ENCODE data around the gene MICAL2.

MICAL2 gene

DNA sequence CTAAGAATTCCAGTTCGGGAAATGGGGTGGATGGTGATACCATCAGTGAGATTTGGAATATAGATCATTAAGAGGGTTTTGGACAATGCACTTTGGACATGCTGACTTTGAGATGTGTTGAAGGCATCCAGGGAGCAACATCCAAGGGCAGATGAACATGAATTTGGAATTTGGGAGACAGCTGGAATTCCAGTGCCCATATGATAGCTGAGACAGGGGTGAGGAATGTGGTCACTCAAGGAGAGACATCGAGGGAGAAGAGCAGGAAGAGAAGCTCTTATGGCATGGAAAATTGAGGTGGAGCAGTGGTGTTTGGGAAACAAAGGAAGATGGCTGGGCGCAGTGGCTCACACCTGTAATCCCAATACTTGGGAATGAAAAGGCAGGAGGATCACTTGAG is 11.8 kb upstream of the MICAL2 start:
- DNase-seq: no peak

DNA sequence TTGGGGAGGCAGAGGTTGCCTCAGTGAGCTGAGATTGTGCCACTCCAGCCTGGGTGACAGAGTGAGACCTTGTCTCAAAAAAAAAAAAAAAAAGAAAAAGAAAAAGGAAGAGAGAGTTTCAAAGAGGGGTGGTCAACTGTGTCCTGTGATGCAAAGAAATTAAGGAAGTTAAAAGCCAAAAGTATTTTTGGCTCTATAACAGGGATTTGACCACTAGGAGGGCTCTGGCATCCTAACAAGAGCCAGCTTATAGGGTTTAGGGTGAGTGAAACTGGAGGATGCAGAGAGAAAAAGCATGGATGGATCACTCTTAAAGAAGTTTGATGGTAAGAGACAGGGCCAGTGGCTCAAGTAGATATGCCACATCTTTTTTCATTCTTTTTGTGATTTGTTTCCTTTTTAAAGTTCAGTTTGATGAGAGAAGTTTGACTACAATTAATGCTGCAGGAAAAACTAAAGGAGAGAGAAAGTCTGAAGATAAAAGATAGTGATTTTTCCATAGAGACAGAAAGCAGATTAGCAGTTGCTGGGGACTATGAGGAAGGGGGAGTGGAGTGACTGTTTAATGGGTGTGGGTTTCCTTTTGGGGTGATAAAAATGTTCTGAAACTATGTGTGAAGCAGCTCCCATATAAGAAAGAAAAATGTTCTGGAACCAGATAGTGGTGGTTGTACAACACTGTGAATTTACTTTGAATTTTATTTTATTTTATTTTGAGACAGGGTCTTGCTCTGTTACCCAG is 11.1 kb upstream of the MICAL2 start:
- DNase-seq: no peak

DNA sequence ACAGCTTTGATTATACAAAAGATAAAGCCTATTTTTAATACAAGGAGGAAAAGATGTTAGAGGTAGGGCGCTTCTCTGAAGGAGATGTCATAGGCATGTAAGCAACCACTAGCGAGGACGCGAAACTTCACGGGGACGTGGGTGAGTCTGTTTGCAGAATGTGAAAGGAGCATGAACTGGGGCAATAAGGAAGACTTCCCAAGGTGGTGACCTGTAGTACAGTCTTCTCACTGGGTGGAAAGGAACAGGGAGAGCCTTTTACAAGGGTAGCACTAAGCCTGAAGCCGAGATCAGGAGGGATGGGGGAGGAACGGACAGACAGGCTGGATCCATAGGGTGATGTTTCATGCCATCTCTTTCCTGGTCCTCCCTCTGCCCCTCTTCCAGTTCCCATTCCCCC is 10.0 kb upstream of the MICAL2 start:
- no peak for DNase-seq

DNA sequence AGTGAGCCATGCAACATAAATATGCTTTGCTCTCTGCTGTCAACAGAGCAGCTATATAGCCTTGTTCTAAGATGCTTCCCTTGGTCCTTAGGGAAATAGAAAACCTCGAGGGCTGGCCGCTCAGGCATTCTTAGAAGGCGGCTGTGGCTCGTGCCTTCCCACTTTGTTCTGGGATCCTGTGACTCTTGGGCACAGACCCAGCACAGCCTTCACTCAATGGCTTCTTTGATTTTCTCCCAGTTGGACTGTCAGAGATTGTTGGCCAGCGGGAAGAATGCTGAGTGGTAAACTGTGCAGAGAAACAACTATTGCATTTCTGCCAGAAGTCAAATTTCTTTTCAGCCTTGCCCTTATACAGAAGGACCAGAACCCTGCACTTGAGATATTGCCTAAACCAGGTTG is 9.5 kb upstream of the MICAL2 start:
- no peak for DNase-seq

DNA sequence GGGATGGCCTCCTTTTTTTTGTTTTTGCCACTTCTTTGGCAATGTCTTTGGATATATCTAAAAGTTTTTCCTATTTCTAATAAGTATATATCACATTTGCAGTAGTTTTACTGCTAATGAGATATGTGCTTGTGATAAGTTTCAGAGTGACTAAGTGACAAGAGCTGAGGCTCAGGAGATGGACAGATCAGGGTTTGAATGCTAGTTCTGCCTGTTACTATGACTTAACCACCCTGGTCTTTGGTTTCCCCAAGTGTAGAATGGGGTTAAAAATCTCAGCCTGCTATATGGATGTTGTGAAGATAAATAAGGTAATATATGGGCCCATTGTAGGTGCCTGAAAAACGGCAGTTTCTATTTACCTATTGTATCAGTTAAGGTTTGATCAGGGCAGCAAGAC is 9.1 kb upstream of the MICAL2 start:
- no peak for DNase-seq

DNA sequence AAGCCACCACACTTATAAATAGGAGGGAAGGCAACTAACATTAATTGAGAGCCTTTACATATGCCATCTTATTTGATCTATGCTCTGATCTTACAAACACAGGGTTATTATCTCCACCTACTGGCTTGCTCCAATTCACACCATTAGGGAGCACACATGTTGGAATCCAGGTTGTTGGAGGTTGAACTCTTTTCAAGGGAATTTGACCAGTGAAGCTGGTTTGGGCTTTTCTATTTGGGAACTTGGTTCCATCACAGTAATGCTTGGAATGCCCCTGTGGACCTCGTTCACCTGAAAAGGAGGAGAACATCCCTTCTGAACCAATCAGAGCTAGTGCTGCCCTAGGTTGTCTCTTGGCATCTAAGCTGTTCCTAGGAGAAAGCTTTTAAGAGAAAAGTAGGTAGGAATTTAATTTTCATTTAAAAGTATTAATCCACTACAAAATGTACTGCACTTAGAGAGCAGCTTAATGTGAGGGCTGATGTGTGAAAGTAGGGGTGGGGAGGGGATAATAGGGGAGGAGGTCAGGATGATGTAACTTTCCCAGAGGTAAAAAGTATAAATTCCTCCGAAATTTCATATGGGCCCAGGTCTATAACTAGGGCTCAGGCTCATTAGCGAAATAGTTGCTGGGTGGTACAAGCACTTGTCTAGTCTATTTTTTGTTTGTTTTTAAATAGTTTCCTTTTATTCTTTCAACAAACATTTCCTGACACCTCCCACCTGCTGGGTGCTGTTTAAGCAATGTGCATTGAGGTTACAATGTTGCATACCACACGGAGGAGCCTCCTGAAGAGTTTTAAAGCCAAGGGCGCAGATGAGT is 7.6 kb upstream of the MICAL2 start:
- DNase-seq: no peak

DNA sequence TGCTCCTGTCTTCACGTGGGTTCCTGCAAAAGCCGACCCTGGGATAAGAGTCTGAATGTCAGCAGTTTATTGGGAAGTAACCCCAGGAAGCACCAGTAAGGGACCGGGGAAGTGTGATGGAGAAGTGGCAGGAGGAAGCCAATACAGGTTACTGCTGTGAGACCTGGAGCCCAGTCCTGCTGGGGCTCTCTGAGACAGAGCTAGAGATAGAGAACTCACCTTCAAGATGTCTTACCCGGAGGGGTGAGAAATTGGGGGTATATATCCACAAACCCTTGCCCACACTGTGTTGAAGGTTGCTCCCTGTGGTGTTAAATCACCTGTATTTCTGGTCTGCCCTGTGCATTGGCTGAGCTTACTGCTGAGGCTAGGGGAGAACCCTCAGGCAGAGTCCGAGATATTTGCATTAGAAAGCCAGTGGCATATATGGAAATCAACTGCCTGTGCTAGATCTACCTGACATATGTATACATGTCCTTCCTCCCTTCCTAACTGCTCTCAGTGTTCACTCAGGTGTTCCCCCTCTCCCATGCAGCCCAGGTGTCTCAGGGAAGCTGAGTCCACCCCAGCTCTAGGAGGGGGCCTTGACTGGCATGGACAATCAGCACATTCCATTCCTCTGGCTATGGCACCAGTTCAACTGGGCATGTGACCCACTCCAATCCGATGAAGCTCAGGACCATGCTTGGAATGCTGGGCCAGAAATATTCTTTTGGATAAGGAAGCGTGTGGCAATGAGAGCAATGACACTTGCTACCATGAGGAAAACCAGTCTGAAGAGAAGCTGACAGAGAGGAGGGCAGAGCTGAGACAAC is 6.8 kb upstream of the MICAL2 start:
- no peak for DNase-seq

DNA sequence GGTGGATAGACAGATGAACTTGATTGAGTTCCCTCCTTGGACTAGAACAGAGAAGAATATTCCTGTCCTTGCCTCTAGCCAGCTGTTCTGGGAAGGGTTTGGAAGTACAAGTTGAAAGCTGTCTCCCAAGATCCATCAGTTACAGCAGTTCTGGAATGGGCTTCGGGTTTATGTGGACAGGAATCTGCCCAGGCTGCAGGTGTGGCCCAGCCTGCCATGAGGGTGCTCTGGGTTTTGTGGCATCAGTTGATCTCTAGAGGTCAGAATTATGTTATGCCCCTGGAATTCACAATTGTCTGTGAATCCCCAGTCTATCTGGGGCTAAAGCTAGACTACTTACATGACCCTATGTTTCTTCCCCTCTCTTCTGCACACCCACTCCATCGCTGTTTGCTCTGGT is 4.9 kb upstream of the MICAL2 start:
- no peak for DNase-seq

DNA sequence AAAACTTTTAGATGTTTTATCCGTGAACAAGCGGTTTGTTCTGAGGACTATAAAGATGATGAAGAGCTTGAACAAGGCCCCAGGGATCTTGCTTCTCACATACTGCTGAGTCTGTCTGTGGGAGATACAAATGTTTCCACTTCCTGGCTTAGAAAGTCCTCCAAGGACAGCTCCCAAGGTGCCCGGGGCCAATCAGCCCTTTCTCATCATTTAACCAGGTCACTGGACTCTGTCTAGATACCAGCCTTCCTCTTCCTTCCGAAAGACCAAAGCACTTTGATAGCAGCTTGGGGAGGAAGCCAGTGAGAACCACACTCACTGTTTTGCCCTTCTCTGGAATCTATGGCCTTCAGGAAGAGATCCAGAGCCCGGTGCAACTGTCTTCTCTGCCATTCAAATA is 4.3 kb upstream of the MICAL2 start:
- DNase-seq: no peak

DNA sequence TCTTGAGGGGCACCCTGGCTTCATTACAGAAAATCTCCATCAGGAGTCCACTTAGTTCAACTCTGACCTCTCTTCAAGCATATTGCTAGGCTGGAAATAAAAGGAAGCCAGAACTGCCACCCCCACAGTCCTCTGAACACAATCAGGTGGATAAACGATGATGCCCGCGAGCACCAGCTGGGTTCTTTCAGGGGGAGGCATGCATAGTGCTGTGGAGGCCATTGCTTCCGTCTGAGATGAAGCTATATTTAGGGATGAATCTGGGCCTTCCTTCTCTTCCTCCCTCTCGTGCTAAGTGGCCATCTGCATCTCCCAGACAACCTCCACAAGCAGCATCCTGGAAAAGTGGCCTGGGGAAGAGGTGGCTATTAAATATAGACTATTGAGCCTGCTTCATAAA is 3.9 kb upstream of the MICAL2 start:
- no peak for DNase-seq

DNA sequence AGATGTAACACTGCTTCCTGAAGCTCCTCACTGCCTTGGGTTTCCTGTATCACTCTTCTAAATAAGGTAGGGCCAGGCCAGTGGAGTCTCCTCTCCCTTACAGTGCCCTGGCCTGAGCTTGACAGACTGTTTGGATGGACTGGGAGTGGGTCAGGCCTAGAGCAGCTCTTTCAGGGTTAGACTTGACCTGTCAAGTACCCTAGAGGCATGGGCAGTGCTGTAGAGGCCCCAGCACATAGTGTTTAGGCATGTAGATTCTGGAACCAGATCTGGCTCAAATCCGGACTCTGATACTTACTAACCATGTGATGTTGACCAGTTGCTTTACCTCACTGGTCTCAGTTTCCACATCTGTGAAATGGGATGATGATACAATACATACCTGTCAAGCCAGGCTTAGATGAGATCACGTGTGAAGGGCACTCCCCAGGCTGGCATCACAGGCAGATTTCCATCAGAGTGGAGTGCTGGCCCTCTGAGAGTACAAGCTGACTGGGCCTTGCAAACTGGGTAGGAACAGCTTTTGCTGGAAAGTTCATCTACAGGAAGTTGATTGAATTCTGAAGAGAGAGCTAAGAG is 1.4 kb upstream of the MICAL2 start:
- no peak for DNase-seq

DNA sequence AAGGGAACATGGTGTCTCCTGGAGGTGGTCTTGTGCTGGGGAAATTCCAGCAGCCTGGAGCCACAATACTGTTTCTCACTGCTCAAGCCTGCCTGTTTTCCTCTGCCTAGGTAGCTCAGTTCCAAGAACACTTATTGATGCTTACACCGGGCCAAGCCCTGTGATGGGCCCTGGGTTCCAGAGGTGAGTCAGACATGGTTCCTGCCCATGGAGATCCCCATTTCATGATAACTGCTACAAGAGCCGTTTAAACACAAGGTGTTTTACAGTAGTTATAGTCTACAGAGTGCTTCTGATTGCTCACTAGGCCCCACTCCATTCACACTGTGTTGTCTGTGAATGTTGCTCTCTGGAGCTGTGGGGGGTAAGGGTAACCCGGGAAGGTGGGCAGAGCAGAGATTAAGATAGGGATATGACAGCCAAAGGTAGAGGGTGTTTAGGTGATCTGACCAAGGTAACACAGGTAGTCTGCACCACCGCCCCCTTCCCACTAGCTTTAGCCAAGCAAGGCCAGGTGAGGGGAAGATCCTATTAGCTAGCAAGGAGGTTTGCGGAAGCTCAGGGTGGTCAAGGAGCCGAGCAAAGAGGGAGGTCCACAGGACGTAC is 696 bp upstream of the MICAL2 start:
- no peak for DNase-seq

DNA sequence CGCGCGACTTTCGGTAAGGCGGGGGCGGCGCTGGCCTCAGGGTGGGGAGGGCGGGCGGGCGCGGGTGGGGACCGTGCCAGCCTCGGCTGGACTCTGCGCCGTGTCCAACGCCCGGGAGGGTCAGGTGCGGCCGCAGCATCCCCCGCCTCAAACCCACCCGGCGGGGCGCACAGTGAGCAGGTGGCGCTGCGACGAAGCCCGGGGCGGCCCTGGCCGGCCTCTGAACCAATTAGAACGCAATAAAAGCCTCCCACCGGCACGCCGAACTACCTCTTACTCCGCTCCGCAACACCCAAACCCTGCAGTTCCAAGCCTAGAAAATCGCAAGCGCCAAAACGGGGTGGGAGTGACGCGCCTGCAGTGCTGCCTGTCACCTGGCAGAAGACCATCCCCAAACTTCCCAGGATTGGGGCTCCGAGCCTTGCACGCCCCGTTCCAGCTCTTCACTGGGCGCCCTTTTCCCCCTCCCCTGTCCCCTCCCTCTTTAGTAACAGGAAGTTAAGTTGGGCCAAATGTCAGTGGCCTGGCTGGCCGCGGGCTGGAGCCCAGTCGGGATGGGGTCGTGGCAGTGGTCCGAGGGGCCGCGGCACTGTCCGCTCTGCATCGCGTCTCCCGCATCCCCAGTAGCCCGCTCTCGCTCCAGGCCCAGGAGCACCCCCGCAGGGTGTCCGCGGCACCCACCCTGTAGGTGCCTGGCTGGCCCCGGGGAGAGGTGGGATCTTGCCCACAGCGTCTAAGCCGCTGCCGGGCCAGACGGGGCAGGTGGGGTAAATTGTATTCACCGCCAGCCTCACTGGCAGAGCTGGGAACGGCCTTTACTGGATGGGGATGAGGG is 541 bp downstream of the MICAL2 start:
- peak; percentile 27 for DNase-seq

DNA sequence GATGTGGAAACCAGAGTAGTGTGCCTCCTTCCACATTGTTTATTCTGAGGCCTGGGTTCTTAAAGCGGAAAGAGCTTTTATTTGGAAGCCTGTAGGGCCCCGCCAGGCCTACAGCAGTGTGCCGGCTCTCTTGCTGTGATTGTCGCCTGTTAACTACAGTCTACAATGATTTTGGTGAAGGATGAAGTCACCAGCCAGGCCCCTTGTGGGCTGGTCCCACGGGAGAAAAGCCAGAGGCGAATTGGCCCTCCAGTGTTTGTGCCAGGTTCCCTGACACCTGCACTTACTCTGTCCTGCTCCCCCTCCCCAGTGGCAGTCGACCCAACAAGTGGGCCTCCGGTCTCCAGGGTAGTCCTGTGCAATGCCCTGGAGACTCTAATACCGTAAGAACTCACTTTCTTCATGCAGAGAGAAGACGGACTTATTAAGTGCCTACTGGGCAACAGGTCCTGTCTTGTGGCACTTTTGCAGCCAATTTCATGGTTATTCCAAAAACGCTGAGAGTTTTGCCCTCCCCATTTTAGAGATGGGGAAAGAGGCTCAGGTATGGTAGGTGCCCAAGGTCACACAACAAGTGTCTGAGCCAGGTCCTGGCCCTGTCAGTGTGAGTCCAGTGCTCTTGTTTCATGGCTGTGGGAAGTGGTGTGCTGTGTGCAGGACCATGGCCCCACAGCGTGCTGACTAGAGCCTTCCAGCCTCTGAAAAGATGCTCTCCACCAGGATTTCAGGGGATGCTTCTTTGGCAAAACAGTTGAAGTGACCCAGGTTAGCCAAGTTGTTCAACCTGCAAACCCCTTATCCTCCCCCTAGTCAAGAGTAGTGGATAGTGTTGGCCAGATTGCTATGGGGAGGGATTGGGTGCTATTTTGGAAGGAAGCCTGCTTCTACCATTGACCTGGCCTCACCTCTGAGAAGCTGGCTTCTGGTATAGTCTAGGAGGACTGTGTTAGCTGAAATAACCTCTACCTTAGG is 1.4 kb downstream of the MICAL2 start:
- no peak for DNase-seq

DNA sequence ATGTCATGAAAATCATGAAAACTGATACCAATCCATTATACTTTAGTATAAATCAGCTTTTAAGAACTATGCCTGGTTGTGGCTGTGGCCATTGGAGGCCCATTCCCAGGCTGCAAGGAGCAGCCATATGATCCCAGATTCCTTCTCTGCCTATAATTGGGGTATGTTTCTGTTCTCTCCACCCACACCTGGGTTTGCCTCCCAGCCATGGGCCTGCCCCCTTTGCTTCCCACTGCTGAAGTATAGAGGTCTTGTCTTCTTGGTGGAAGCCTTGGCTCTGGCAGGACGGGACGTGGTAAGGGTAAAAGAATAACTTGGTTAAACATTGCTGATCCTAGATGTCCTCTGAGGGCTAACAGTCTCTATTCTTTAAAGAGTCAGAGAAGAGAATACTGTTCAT is 2.4 kb downstream of the MICAL2 start:
- no peak for DNase-seq

DNA sequence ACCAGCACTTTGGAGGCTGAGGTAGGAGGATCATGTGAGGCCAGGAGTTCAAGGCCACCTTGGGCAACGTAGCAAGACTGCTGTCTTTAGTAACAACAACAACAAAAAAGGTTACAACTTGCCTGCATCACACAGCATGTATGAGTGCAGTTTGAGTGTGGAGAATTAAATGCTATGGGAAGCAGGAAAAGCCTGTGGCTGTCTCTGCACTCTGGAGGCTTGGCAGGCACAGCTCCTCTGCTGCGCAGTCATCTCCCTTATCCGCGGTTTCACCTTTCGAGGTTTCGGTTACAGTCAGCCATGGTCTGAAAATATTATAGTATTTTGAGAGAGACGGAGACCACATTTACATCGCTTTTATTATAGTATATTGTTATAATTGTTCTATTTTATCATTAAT is 2.9 kb downstream of the MICAL2 start:
- DNase-seq: no peak

DNA sequence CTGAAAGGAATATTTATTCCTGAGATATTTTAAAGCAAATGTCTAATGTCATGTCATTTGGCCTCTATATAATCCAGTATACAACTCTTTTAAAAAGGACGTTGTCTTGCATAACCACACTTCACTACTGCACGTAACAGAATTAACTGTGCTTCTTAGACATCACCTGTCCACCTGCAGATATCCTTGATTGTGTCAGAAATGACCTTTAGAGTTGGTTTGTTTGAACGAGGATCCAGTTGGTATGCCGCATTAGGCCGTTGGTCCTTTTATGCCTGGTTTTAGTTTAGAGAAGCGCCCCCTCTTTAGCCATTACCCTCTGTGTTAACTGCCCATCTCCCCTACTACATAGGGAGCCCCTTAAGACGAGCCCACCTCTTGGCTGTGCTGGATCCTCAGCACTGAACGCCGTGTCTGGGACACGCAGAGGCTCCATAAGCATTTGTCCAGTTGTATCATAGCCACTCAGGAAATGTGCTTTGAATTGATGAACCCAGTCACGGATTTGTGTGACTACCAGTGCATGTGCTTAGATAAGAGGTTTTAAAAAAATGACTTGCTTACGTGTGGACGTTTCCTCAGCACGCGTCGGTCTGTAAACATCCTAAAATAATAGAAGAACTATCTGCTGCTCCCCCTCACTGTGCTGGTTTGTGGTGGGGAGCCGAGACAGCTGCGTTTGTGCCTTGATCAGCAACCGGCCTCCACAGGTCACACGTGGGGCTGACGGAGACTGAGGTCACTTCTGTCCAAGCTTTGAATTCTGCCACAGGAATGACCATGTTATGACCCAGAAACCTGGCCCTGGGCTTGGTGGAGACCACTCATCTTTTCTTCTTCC is 4.0 kb downstream of the MICAL2 start:
- DNase-seq: no peak

DNA sequence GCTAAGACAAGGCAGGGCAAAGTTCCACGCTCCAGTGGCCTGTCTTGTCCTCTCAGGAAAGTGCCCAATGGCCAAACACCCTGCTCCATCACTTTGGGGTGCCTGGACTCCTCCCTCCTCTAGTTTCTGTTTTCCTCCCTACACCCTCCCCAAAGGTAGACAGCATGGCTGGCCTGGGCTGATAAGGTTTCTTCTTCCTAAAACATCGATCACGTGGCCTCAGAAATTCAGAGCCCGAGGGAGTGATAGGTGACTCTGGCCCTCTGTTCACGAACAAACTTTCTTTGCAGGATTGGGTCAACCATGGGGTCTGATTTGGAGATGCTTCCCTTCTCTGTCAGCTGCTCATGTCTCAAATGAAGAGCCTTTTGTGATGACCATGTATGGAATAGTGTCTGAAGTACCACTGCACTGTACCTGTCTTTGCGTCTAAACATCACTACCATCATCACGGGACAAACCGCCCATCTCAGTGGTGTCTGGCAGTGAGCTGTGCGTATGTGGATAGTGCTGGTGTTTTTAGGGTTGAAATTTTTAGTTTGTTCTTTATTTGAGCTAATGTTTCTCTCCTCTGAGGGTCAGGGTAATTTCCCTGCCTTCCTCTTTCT is 6.1 kb downstream of the MICAL2 start:
- DNase-seq: no peak

DNA sequence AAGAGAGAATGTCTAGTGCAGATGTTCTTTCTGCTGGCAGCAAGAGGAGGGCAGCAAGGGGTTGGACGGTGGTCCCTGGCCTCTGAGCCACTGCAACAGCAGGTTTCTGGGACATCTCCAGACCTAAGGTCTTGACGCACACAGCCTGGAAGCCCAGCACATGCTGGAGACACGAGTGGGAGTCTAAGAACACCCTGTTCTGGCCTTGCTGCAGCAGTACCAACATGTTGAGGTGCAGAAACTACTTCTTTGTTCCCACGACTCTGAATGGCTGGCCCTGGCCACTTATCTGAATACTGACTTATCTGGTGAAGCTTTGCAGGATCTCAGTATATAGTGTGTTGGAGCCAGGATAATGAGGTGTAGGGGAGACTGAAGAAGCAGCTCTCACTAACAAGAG is 6.8 kb downstream of the MICAL2 start:
- no peak for DNase-seq

Data from NCI-H2029 (cell line).